IPS-NIHi7 (cell line): ENCODE measurements around the gene PACSIN2.

Experiments
- DNase-seq: peaks from one replicate; pipeline ENCODE4 v3.0.0; 2012; ENCODE audit warnings: mixed read lengths; ENCODE audit errors: extremely low spot score

Gene PACSIN2

GRCh38 chr22:42883970-42884369, 131.0 kb downstream of the PACSIN2 start:
- no peak for DNase-seq

DNA sequence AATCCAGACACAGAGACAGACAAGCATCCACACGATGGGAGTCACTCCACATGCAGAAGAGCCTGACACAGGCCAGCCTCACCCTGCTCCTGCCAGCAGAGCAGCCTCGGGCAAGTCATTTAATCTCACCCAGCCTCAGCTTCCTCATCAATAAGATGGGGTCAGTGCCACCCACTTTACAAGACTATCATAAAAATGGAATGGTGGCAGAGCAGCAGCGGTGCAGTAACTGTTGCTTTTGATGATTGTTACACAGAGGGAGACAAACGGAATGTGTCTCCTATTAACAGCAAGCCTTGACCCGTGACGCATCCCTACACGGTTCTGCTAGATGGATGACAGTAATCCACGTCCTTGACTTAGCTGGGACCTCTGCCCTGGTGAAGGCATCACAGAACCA, 131.8 kb downstream of the PACSIN2 start:
- DNase-seq: no peak

- peak; percentile 47 for DNase-seq
Measured at GRCh38 chr22:42881982-42882656, 132.8 kb downstream of the PACSIN2 start.

DNA sequence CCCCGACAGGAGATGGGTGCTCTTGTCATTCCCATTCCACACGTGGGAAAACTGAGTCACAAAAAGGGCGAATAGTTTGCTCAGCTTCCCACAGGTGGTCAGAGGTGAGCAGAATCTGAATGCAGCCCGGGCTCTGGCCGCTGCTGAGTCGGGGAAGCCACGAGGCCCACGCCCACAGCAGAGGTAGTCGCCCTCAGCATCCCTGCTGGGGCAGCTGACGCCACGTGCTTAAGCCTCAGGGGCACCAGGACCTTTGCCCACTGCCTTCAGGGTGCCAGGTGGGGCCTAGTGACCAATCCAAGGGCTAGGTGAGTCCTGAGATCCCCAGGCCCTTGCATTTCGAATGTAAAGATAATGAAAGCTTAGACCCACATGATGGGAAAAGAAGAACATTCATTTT, 133.7 kb downstream of the PACSIN2 start:
- no peak for DNase-seq

DNA sequence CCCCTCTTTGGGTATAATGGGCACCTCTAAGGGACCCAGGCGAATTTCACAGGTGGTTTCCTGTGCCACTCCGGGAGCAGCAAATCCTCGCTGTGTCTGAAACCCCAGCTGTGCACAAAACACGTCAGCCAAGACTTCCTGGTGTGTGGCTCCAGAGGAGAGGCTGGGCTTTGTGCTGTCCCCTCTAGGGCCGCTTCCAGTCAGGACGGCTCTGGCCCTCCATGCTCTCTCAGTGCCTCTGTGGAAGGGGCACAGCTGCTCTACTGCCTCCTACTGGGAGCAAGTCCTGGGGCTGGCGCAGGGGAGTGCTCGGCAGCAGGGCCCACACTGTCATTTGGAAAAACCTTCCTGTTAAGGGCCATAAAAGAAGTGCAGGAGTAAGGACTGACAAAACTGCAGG, 134.1 kb downstream of the PACSIN2 start:
- peak; percentile 60 for DNase-seq

DNA sequence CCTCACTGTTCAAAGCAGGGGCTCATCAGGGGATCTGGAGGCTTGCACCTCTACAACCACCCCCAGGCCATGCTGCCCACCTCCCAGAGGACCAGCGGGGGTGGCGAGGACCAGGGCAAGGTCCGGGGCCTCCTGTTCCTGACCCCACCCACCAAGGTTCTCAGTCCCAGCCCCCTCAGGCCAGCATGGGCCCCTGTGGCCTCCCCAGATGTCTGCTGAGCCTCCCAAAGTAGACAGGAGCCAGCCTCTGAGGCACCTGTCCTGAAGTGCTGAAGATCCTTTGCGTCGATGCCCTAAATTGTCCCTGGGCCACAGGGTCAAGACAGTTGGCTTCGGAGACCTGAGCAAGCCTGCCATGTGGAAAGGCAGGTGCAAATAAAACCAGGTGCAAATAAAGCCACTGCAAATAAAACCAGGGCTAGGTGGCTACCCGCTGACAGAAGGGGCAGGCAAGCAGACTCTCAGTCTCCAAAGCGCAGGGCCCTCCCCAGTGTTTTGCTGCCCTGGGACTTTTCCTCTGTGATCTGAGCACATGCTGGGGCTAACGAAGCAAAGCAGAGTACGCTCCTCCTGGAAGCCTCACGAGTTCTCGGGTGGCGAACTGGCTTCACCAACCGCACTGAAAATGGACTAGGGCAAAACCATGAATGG, 135.5 kb downstream of the PACSIN2 start:
- no peak for DNase-seq

DNA sequence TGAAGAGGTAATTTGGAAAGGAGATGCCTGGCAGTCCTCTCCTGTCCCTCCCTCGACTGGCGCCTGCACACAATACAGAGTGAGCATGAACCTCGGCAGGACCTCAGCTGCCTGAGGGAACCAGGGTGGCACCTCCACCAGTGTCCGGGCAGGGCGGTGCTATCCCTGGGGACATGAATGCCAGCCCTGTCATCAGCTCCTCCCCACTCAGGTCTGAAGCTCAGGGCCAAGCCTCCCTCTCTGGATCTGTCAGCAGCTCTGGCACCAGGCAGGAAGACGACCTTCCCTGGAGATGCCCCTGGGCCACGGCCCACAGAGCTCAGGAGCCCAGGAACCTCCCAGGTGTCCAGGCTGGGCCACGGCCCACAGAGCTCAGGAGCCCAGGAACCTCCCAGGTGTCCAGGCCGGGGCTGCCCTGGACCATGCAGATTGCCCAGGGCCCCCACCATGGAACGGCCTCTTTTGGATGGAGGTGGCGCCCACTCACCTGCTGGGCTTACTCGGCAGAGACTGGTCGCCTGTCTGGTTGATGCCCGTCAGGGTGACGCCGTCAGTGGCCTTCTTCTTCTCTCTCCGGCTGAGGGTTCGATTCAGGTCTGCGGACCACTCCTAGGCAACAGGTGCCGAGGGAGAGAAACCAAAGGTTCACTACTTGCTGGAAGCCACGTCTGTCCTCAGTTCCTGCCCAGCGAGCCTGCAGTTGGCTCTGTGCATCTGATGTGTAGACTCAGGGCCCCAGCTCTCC, 136.2 kb downstream of the PACSIN2 start:
- DNase-seq: no peak

GRCh38 chr22:42877597-42878340, 137.2 kb downstream of the PACSIN2 start:
- no peak for DNase-seq

GRCh38 chr22:42877158-42877557, 137.8 kb downstream of the PACSIN2 start:
- no peak for DNase-seq

DNA sequence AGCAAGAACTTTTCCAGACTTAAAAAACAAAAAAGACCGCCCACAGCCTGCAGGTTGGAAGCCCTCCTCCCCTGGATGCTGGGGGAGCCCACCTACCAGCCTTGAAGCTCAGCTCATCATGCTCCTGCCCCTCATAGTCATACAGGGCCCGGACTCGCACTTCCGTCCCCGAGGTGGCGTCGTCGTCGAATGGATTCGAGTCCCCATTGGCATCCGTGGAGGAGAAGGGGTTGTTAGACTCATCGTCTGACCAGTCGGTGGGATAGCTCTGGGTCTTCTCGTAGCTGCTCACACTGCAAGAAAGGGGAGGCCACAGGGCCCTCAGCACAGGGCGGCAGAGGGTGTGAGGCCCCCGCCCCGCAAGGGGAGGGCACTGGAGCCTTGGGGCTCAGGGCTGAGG, 138.9 kb downstream of the PACSIN2 start:
- no peak for DNase-seq

DNA sequence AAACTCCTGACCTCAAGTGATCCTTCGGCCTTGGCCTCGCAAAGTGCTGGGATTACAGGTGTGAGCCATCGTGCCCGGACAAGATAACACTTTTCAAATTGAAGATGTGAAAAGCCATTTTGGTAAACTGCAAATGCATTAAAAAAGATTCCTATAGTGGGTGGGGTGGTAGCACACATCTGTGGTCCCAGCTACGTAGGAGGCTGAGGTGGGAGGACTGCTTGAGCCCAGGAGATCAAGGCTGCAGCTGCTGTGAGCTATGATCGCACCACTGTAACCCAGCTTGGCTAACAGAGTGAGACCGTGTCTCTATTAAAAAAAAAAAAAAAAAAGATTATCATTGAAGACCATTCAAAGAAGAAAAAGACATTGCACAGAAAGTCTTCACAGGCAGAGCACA, 140.9 kb downstream of the PACSIN2 start:
- DNase-seq: no peak

DNA sequence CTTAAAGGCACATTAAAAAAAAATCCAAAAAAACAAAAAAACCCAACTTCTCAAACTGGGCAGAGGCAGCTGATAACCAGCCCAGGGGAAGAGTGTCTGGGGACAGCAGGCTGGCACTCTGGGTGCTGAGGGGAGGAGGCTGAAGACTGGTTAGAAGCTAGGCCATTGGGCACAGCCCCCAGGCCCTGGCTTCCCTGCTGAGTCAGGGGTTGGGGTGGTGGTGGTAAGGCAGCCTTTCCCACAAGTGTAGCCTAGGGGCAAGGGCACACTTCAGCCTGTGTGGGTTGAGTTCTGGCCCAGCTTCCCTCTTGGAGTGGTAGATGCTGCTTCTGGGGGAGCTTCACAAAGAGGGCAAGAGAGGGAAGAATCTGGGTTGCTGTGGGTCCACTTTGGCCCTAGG, 141.6 kb downstream of the PACSIN2 start:
- DNase-seq: no peak

GRCh38 chr22:42872821-42873220, 142.1 kb downstream of the PACSIN2 start:
- DNase-seq: no peak

DNA sequence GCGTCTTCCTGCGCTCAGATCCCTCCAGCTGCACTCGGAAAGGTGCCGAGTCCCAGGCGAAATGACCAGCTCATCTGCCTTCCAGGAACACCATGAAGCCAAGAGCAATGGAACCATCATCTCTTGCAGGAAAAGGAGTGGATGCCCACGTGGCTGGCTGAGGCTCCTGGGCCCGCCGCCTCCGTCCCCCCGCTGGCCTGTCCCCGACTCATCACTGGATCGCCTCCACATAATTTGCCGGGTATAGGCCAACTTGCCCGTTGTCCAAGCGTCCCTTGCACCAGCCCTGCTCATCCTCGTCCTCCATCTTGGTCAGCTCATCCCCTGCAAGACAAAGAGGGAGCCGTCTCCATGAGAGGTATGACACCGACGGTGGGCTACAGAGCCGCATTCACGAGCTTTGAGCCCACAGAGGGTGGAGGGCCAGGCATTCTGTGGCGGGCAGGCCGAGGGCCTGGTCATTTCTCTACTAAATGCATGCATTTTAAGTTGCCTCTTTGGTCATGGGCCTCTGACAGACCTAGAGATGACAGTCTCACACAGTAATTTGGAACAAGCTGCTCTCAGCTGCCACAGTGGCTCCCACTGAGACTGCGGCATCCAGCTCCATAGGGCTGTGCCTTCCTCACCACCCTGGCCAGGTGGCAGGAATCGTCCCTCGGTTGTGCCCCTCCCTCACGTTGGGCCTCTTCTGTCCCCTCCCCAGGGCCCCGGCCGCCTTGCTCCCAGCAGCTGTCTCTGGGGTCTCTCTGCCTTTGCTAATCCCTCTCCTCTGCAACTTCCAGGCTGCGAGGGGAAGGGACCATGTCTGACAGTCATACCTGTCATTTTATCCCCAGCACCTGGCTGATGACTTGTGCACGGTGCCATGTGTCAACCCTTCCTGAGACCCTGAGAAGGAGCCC, 143.6 kb downstream of the PACSIN2 start:
- DNase-seq: no peak

- no peak for DNase-seq
Measured at GRCh38 chr22:42869888-42870480, 145.0 kb downstream of the PACSIN2 start.

GRCh38 chr22:42869463-42869862, 145.5 kb downstream of the PACSIN2 start:
- DNase-seq: no peak

GRCh38 chr22:42868751-42869251, 146.1 kb downstream of the PACSIN2 start:
- DNase-seq: no peak

- DNase-seq: no peak
Measured at GRCh38 chr22:42866100-42866499, 148.8 kb downstream of the PACSIN2 start.

GRCh38 chr22:42865536-42865935, 149.4 kb downstream of the PACSIN2 start:
- DNase-seq: no peak

DNA sequence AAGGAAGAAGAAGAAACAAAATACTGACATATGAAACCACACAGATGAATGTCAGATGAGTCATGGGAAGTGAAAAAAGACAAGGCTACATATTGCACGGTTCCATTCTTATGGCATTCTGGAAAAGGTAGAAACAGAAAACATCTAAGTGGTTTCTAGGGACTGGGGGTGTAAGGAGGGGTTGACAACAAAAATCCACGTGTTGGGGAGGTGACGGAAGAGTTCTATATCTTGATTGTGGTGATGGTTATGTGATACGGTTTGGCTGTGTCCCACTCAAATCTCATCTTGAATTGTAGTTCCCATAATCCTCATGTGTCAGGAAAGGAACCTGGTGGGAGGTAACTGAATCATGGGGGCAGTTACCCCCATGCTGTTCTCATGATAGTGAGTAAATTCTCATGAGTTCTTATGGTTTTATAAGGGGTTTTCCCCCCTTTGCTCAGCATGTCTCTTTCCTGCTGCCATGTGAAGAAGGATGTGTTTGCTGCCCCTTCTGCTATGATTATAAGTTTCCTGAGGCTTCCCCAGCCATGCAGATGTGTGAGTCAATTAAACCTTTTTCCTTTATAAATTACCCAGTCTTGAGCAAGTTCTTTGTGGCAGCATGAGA, 151.5 kb downstream of the PACSIN2 start:
- no peak for DNase-seq
